Neural cell (in vitro differentiated cells): ENCODE measurements around the gene C11orf54. TPM values are rescaled to one million over a fixed set of nuclear protein-coding genes. Genes with fewer than 3 reads are reported as not detected.

Source experiments
- H2AFZ ChIP-seq: fragments of 200-600, 300-800 bp; sonication (generic), shearing (Covaris generic); 2 replicates; pipeline ENCODE4 v1.6.0; 2014; ENCODE audit warnings: low read depth, mild to moderate bottlenecking, antibody characterized with exemption, low read length, moderate library complexity
- H3F3A ChIP-seq: fragments of 200-600 bp; shearing (Covaris generic); 2 replicates; pipeline ENCODE4 v1.6.1; 2016; ENCODE audit warnings: mild to moderate bottlenecking, moderate library complexity, mixed read lengths, antibody characterized with exemption, low read length; ENCODE audit not compliant: insufficient read depth, poor library complexity, severe bottlenecking
- H3K27ac ChIP-seq: fragments of 200-600, 300-800 bp; sonication (generic), shearing (Covaris generic); 2 replicates; pipeline ENCODE4 v1.5.1; 2014; ENCODE audit warnings: mild to moderate bottlenecking, low read length, moderate library complexity
- H3K27me3 ChIP-seq: fragments of 300-800, 200-600 bp; sonication (generic), shearing (Covaris generic); 2 replicates; pipeline ENCODE4 v1.6.0; 2014; ENCODE audit warnings: mild to moderate bottlenecking, low read depth, low read length, moderate library complexity; ENCODE audit not compliant: insufficient read depth
- H3K36me3 ChIP-seq: fragments of 300-800, 200-600 bp; sonication (generic), shearing (Covaris generic); 2 replicates; pipeline ENCODE4 v1.5.1; 2014; ENCODE audit warnings: mild to moderate bottlenecking, antibody characterized with exemption, low read length, moderate library complexity; ENCODE audit not compliant: insufficient read depth
- H3K4me2 ChIP-seq: fragments of 300-800, 200-600 bp; sonication (generic), shearing (Covaris generic); 2 replicates; pipeline ENCODE4 v1.6.0; 2014; ENCODE audit warnings: mild to moderate bottlenecking, low read length
- H3K4me3 ChIP-seq: fragments of 300-800, 200-600 bp; sonication (generic), shearing (Covaris generic); 2 replicates; pipeline ENCODE4 v1.5.1; 2014; ENCODE audit warnings: mild to moderate bottlenecking, low read length, moderate library complexity
- H3K79me2 ChIP-seq: fragments of 200-600 bp; shearing (Covaris generic); replicated peaks from 2 replicates; pipeline ENCODE4 v1.6.0; 2014; ENCODE audit warnings: mild to moderate bottlenecking, low read length, moderate library complexity; ENCODE audit not compliant: insufficient read depth
- H3K9ac ChIP-seq: fragments of 300-800, 200-600 bp; sonication (generic), shearing (Covaris generic); 2 replicates; pipeline ENCODE4 v1.6.1; 2016; ENCODE audit warnings: mild to moderate bottlenecking, low read length, mixed read lengths
- H3K9me2 ChIP-seq: fragments of 200-600 bp; shearing (Covaris generic); 2 replicates; pipeline ENCODE4 v1.6.1; 2016; ENCODE audit warnings: mild to moderate bottlenecking, low read length, mixed read lengths; ENCODE audit not compliant: insufficient read depth
- H3K9me3 ChIP-seq: fragments of 200-600, 300-800 bp; sonication (generic), shearing (Covaris generic); 2 replicates; pipeline ENCODE4 v1.6.1; 2016; ENCODE audit warnings: mild to moderate bottlenecking, mixed run types, low read length, moderate library complexity, mixed read lengths
- H4K20me1 ChIP-seq: fragments of 200-600 bp; shearing (Covaris generic); 2 replicates; pipeline ENCODE4 v1.6.1; 2016; ENCODE audit warnings: mild to moderate bottlenecking, mixed run types; ENCODE audit not compliant: insufficient read depth
- CTCF ChIP-seq: fragments of 450-650 bp; IDR thresholded peaks from 2 replicates; pipeline ENCODE4 v1.5.1; 2014; ENCODE audit warnings: antibody characterized with exemption, mild to moderate bottlenecking, moderate library complexity; ENCODE audit not compliant: poor library complexity, severe bottlenecking
- EP300 ChIP-seq: fragments of 450-650 bp; conservative IDR thresholded peaks from 2 replicates; pipeline ENCODE4 v1.6.1; 2014; ENCODE audit warnings: antibody characterized with exemption, mild to moderate bottlenecking, moderate library complexity; ENCODE audit not compliant: poor library complexity, severe bottlenecking
- EZH2 ChIP-seq: fragments of 200-600, 300-800 bp; shearing (Covaris generic), sonication (generic); IDR thresholded peaks from 2 replicates; pipeline ENCODE4 v1.6.1; 2014; ENCODE audit warnings: antibody characterized with exemption, low read length, borderline replicate concordance, mild to moderate bottlenecking; ENCODE audit not compliant: insufficient read depth, poor library complexity, severe bottlenecking
- MXI1 ChIP-seq: fragments of 450-650 bp; conservative IDR thresholded peaks from 2 replicates; pipeline ENCODE4 v1.6.1; 2014; ENCODE audit warnings: antibody characterized with exemption, mild to moderate bottlenecking; ENCODE audit not compliant: poor library complexity, severe bottlenecking
- POLR2AphosphoS5 ChIP-seq: IDR thresholded peaks from 2 replicates; pipeline ENCODE4 v1.6.1; 2012
- RAD21 ChIP-seq: fragments of 450-650 bp; conservative IDR thresholded peaks from 2 replicates; pipeline ENCODE4 v1.6.1; 2014; ENCODE audit warnings: antibody characterized with exemption, mild to moderate bottlenecking, moderate library complexity
- REST ChIP-seq: IDR thresholded peaks from 2 replicates; pipeline ENCODE4 v1.6.1; 2012; ENCODE audit warnings: borderline replicate concordance
- SMC3 ChIP-seq: fragments of 450-650 bp; conservative IDR thresholded peaks from 2 replicates; pipeline ENCODE4 v1.6.1; 2014; ENCODE audit warnings: antibody characterized with exemption, mild to moderate bottlenecking, moderate library complexity; ENCODE audit not compliant: poor library complexity
- TAF1 ChIP-seq: IDR thresholded peaks from 2 replicates; pipeline ENCODE4 v1.6.1; 2012; ENCODE audit warnings: low read depth
- polyA plus RNA-seq: library from polyadenylated mRNA; depleted of rRNA; stranded (reverse); fragments of >200 nt; gene quantifications from 2 replicates; pipeline ENCODE4 v1.2.3, GENCODE V29; 2014

C11orf54 gene
- polyA plus RNA-seq, 1 donor from 2014 or later: 35.0 TPM

GRCh38 chr11:93783362-93783761, 41.9 kb downstream of the C11orf54 start:
- Histone ChIP-seq H3F3A (peaks cover 4% of the 10 kb centered on the region), H3K4me3 (peak overlapping the region; percentile 74), H4K20me1 (peaks cover 12% of the 10 kb centered on the region), H3K9ac (peak overlapping the region; percentile 99), H3K4me2 (peak overlapping the region; percentile 88), H3K36me3 (no peaks in the 10 kb centered on the region), H3K9me3 (no peaks in the 10 kb centered on the region), H3K9me2 (no peaks in the 10 kb centered on the region), H2AFZ (peak overlapping the region; percentile 88), H3K27me3 (no peaks in the 10 kb centered on the region), H3K27ac (peak overlapping the region; percentile 97), H3K79me2 (peaks cover 44% of the 10 kb centered on the region)
- TF ChIP-seq CTCF (no peak), EP300 (no peak), POLR2AphosphoS5 (no peak), TAF1 (no peak), EZH2 (no peak), REST (no peak), RAD21 (no peak), SMC3 (no peak), MXI1 (no peak)

- Histone ChIP-seq H3K27ac (peak overlapping the region; percentile 97), H3K9ac (peak overlapping the region; percentile 99)
These were observed 42.3 kb downstream of the C11orf54 start for GRCh38 chr11:93783765-93784144.

More at GRCh38 chr11:93783765-93784144, 42.3 kb downstream of the C11orf54 start:
- TF ChIP-seq MXI1 (no peak), EZH2 (no peak), CTCF (peak; percentile 44), REST (no peak)
- Histone ChIP-seq H4K20me1 (peaks cover 13% of the 10 kb centered on the region), H3K36me3 (no peaks in the 10 kb centered on the region), H3F3A (peaks cover 4% of the 10 kb centered on the region), H3K4me3 (peak overlapping the region; percentile 74), H3K79me2 (peaks cover 48% of the 10 kb centered on the region), H3K4me2 (peak overlapping the region; percentile 88), H3K9me3 (no peaks in the 10 kb centered on the region), H3K27me3 (no peaks in the 10 kb centered on the region), H2AFZ (peak overlapping the region; percentile 88), H3K9me2 (no peaks in the 10 kb centered on the region)
